Keratinocyte (primary cell): ENCODE measurements around the gene TTPAL.

Source experiments
- CTCF ChIP-seq, 3 experiments: IDR thresholded peaks in 1 of 3; conservative IDR thresholded peaks in 1 of 3; optimal IDR thresholded peaks in 1 of 3; 2 replicates in 2 of 3; 3 replicates in 1 of 3; pipeline versions ENCODE3 to v1.5.1; 2011; ENCODE audit warnings: low read length in 3 of 3, mild to moderate bottlenecking in 3 of 3, moderate library complexity in 2 of 3, control low read depth in 1 of 3, inconsistent platforms in 1 of 3; ENCODE audit not compliant: insufficient read depth in 2 of 3; ENCODE audit errors: extremely low read depth in 1 of 3
- EZH2 ChIP-seq: IDR thresholded peaks from one replicate; pipeline ENCODE4 v1.6.1; 2012; ENCODE audit warnings: inconsistent platforms, mild to moderate bottlenecking, low read length, moderate library complexity

DNA sequence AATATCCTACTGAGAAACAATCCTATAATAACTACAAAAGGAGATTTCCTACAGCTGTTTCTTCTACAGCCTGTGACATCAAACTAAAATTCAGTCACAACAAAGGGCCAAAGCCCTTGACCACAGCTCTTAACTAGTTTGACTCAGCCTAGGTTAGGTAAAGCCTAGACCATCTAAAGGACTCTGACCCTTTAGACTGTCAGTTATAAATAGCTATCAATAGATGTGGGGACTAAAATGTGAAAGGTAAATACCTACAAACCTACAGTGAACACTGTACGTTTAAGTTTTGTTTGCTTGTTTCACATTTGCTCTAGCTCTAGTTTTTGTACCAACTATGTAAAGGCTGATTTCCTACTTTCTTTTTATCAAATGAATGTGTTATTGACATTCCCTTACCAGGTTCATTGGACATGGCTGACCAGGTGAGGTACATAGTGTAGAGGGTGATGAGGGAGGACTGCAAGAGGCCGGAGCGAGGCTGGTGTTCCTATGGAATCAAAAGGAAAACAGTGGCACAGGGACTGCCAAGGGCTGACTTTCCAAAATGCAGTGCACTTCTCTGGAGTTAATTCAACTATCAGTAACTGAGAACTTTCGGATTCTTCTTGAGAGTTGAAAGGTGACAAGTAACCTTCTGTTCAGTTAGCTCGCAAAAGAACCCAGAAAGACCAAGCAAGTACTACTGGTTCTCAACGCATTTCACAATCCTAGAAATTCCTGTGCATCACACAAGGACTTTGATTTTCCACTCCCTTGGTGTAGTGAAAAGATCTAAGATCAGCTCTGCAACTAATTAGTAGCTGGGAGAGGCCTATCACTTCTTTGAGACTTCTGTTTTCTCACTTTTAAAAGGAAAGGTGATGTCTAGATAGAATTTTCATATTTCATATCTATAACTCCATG is 29.0 kb downstream of the TTPAL start:
- no peak for TF ChIP-seq CTCF (optimal IDR thresholded peaks at IDR 0.05 in 1 of 3, IDR thresholded peaks at IDR 0.05 in 1 of 3, conservative IDR thresholded peaks at IDR 0.05 in 1 of 3; ENCODE audit: extremely low read depth in 1 of 3, insufficient read depth in 2 of 3, low read length in 3 of 3)
- no peak for TF ChIP-seq EZH2
